ENCODE measurements around the gene TEX13A. TPM values are rescaled to one million over a fixed set of nuclear protein-coding genes. Genes with fewer than 3 reads are reported as not detected.

The TEX13A gene
- total and polyA plus RNA-seq, 10 of the 15 experiments (the other 5 are each of a cell fraction or from before 2014, with no cell fraction given), result not detected

DNA sequence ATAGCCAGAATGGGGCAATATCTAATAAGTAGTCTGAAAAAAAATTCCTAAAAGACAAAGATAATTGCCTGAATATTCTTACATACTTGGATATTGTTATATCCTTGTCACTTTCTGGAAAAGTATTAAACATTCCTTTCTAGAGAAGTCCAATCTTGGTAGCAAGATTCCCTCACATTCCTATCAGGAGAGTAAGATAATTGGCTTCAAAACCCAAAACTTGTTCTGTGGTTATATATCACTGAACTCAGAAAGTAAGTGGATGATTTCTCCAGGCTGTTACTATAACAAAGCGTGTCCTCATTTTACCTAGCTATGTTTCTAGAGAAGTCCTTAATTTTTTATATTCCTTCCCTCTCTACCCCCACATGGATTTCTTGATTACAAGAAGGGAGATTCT is 46.0 kb upstream of the TEX13A start:
- ChIA-PET POLR2A (no interaction called here), CTCF (no interaction called here)
- no peak for FAIRE-seq

DNA sequence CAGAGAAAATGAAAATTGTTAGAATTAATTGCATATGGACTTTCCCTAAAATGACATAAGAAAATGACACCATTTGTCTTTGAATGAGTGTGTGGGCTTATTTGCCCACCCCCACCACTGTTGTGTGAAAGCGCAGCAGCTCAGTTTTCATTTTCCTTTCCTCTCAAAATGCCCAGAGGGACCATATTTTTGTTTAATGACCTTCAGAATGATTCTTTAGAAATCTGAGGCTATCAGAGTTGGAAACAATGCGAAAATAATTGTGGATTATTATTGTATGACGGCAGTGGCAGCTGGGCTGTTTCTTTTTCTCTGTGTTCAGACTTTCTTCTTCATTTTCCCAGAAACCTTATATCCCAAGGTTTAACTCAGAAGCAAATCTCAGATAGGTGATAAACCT is 44.6 kb upstream of the TEX13A start:
- Histone ChIP-seq H4K20me1 (ENCODE audit: control insufficient read depth, insufficient read depth) (no peaks in the 10 kb centered on the region), H3K4me1 (ENCODE audit: control insufficient read depth, insufficient read depth, low read length) (no peaks in the 10 kb centered on the region), H3K4me3 (no peak overlapping the region), H2AFZ (ENCODE audit: control insufficient read depth, low read depth, low read length) (no peak overlapping the region), H3K36me3 (ENCODE audit: control insufficient read depth in 2 of 2, insufficient read depth in 2 of 2, low read length in 1 of 2) (no peaks in the 10 kb centered on the region), H3K9ac (ENCODE audit: control insufficient read depth, insufficient read depth, low read length) (no peak overlapping the region), H3K9me3 (replicated peaks; ENCODE audit: control insufficient read depth, insufficient read depth, low read length) (no peaks in the 10 kb centered on the region), H3K4me2 (ENCODE audit: control insufficient read depth, insufficient read depth) (no peak overlapping the region), H3K27ac (ENCODE audit: control insufficient read depth, insufficient read depth) (no peak overlapping the region), H3K27me3 (replicated peaks in 1 of 2; ENCODE audit: control insufficient read depth in 2 of 2, insufficient read depth in 2 of 2, low read length in 1 of 2) (no peaks in the 10 kb centered on the region), H3K79me2 (ENCODE audit: control insufficient read depth, insufficient read depth, low read length) (no peaks in the 10 kb centered on the region)
- ChIA-PET CTCF (no interaction called here), RAD21 (ENCODE audit: unreplicated experiment) (no interaction called here), POLR2A (no interaction called here), SMC1A (ENCODE audit: uncharacterized antibody, unreplicated experiment) (no interaction called here)
- DNase-seq (ENCODE audit: low read depth, low spot score) (no peak), FAIRE-seq (no peak), ATAC-seq (no peak)
- intact Hi-C loops (cut with micrococcal nuclease; ENCODE audit: unreplicated experiment) (no loop called here), in situ Hi-C loops (cut with MboI) (no loop called here)
- 55% methylated on average over 3 of the region's 3 CpGs for WGBS (ENCODE audit: insufficient coverage, insufficient replicate concordance, low lambda C conversion rate, missing lambda C conversion rate)
- no TSS peak for BruUV-seq (replicated peaks)
- TF ChIP-seq, protein P1, sequence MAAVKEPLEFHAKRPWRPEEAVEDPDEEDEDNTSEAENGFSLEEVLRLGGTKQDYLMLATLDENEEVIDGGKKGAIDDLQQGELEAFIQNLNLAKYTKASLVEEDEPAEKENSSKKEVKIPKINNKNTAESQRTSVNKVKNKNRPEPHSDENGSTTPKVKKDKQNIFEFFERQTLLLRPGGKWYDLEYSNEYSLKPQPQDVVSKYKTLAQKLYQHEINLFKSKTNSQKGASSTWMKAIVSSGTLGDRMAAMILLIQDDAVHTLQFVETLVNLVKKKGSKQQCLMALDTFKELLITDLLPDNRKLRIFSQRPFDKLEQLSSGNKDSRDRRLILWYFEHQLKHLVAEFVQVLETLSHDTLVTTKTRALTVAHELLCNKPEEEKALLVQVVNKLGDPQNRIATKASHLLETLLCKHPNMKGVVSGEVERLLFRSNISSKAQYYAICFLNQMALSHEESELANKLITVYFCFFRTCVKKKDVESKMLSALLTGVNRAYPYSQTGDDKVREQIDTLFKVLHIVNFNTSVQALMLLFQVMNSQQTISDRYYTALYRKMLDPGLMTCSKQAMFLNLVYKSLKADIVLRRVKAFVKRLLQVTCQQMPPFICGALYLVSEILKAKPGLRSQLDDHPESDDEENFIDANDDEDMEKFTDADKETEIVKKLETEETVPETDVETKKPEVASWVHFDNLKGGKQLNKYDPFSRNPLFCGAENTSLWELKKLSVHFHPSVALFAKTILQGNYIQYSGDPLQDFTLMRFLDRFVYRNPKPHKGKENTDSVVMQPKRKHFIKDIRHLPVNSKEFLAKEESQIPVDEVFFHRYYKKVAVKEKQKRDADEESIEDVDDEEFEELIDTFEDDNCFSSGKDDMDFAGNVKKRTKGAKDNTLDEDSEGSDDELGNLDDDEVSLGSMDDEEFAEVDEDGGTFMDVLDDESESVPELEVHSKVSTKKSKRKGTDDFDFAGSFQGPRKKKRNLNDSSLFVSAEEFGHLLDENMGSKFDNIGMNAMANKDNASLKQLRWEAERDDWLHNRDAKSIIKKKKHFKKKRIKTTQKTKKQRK (IDR thresholded peaks at IDR 0.05; ENCODE audit: low read depth, low read length), result no peak
- TF ChIP-seq, protein P2, sequence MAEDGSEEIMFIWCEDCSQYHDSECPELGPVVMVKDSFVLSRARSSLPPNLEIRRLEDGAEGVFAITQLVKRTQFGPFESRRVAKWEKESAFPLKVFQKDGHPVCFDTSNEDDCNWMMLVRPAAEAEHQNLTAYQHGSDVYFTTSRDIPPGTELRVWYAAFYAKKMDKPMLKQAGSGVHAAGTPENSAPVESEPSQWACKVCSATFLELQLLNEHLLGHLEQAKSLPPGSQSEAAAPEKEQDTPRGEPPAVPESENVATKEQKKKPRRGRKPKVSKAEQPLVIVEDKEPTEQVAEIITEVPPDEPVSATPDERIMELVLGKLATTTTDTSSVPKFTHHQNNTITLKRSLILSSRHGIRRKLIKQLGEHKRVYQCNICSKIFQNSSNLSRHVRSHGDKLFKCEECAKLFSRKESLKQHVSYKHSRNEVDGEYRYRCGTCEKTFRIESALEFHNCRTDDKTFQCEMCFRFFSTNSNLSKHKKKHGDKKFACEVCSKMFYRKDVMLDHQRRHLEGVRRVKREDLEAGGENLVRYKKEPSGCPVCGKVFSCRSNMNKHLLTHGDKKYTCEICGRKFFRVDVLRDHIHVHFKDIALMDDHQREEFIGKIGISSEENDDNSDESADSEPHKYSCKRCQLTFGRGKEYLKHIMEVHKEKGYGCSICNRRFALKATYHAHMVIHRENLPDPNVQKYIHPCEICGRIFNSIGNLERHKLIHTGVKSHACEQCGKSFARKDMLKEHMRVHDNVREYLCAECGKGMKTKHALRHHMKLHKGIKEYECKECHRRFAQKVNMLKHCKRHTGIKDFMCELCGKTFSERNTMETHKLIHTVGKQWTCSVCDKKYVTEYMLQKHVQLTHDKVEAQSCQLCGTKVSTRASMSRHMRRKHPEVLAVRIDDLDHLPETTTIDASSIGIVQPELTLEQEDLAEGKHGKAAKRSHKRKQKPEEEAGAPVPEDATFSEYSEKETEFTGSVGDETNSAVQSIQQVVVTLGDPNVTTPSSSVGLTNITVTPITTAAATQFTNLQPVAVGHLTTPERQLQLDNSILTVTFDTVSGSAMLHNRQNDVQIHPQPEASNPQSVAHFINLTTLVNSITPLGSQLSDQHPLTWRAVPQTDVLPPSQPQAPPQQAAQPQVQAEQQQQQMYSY (CRISPR knock-in tag; IDR thresholded peaks at IDR 0.05), result no peak
- no peak for TF ChIP-seq CBX5 (IDR thresholded peaks at IDR 0.05; ENCODE audit: low read depth)
- TF ChIP-seq ASH2L (IDR thresholded peaks at IDR 0.05; ENCODE audit: borderline replicate concordance, low read depth), result no peak
- no peak for TF ChIP-seq JUND (IDR thresholded peaks at IDR 0.05; ENCODE audit: low read depth, low read length)
- TF ChIP-seq SRF (IDR thresholded peaks at IDR 0.05; ENCODE audit: low read depth in 2 of 2, low read length in 2 of 2), result no peak
- no peak for TF ChIP-seq NRF1 (conservative IDR thresholded peaks at IDR 0.05; ENCODE audit: low read depth, low read length)
- no peak for TF ChIP-seq GABPA (IDR thresholded peaks at IDR 0.05; ENCODE audit: low read depth)

More for the DNA sequence above, 46.0 kb upstream of the TEX13A start:
- no peaks in the 10 kb centered on the region for H4K20me1 ChIP-seq (ENCODE audit: control insufficient read depth, insufficient read depth)
- TF ChIP-seq RAD51 (IDR thresholded peaks at IDR 0.05), result no peak
- no peak for TF ChIP-seq GABPA (IDR thresholded peaks at IDR 0.05; ENCODE audit: low read depth)
- TF ChIP-seq, protein P3, sequence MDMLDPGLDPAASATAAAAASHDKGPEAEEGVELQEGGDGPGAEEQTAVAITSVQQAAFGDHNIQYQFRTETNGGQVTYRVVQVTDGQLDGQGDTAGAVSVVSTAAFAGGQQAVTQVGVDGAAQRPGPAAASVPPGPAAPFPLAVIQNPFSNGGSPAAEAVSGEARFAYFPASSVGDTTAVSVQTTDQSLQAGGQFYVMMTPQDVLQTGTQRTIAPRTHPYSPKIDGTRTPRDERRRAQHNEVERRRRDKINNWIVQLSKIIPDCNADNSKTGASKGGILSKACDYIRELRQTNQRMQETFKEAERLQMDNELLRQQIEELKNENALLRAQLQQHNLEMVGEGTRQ (IDR thresholded peaks at IDR 0.05; ENCODE audit: borderline replicate concordance, low read depth, low read length), result no peak
- no peak for TF ChIP-seq CHD2 (IDR thresholded peaks at IDR 0.05; ENCODE audit: borderline replicate concordance, low read depth, low read length)
- no peak overlapping the region for H3K4me2 ChIP-seq (ENCODE audit: control insufficient read depth, insufficient read depth)
- H3K36me3 ChIP-seq (ENCODE audit: control insufficient read depth in 2 of 2, insufficient read depth in 2 of 2, low read length in 1 of 2), result no peaks in the 10 kb centered on the region
- H3K4me3 ChIP-seq, result no peak overlapping the region
- H3K27me3 ChIP-seq (replicated peaks in 1 of 2; ENCODE audit: control insufficient read depth in 2 of 2, insufficient read depth in 2 of 2, low read length in 1 of 2), result no peaks in the 10 kb centered on the region
- intact Hi-C loops (cut with micrococcal nuclease; ENCODE audit: unreplicated experiment) (no loop called here), in situ Hi-C loops (cut with MboI) (no loop called here)
- ChIA-PET SMC1A (ENCODE audit: uncharacterized antibody, unreplicated experiment) (interaction anchor here (0.6 kb wide), 2 partner anchors 124 to 413 kb away, joined by 3 read pairs; no protein-coding TSS in a partner anchor), RAD21 (ENCODE audit: unreplicated experiment) (no interaction called here)
- no peaks in the 10 kb centered on the region for H3K79me2 ChIP-seq (ENCODE audit: control insufficient read depth, insufficient read depth, low read length)
- H3K4me1 ChIP-seq (ENCODE audit: control insufficient read depth, insufficient read depth, low read length), result no peaks in the 10 kb centered on the region
- H2AFZ ChIP-seq (ENCODE audit: control insufficient read depth, low read depth, low read length), result no peak overlapping the region
- ATAC-seq (no peak), DNase-seq (ENCODE audit: low read depth, low spot score) (no peak)
- no peaks in the 10 kb centered on the region for H3K9me3 ChIP-seq (replicated peaks; ENCODE audit: control insufficient read depth, insufficient read depth, low read length)
- H3K27ac ChIP-seq (ENCODE audit: control insufficient read depth, insufficient read depth), result no peak overlapping the region
- no peak overlapping the region for H3K9ac ChIP-seq (ENCODE audit: control insufficient read depth, insufficient read depth, low read length)
- no TSS peak for BruUV-seq (replicated peaks)
- WGBS (ENCODE audit: insufficient coverage, insufficient replicate concordance, low lambda C conversion rate, missing lambda C conversion rate), result 36% methylated on average over 1 of the region's 1 CpG
